Activated CD4-positive, alpha-beta T cell treated with anti-CD3 and anti-CD28 coated beads, Interleukin-2, amount 50 U/mL, for 4 hours (primary cell): ENCODE data around the gene WLS.

Experiments
- DNase-seq, 2 experiments: peaks; one replicate each; pipeline ENCODE4 v3.0.0-alpha.2; 2020

The WLS gene

DNA sequence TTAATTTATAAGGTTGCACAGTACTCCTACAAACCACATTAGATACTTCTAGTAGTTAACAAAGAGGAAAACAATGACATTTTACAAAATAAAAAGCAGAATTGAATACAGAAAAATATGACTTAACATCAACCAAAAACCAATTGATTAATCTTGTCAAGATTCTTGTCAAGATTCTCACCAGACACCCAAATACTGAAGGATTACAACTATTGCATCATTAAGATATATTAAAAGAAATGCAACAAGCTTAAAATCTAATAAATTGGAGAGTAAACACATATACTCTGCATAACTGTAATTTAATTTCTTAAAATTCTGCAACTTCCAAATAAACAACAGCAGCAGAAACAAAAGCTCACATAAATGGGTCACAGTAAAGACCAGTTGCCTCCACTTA is 4.7 kb downstream of the WLS start:
- DNase-seq: no peak

DNA sequence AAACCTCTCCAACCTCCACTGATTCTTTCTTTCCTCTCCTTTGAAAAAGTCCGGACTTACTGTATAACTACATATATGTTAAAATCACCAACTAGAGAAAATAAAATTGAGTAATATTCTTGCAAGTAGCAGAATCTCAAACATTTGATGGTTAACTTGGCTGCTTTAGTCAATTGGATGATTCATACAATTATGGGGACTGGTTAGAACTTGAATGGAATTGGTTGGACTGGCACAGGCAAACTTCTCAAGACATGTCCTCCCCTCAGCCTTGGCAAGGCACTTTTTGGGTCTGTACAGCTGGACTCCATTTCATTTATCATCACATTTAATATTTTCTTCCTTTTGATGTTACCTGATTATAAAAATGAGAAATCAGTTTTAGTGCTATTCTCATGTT is 6.5 kb downstream of the WLS start:
- DNase-seq: no peak

GRCh38 chr1:68223687-68224086 is 8.6 kb downstream of the WLS start:
- no peak for DNase-seq

DNA sequence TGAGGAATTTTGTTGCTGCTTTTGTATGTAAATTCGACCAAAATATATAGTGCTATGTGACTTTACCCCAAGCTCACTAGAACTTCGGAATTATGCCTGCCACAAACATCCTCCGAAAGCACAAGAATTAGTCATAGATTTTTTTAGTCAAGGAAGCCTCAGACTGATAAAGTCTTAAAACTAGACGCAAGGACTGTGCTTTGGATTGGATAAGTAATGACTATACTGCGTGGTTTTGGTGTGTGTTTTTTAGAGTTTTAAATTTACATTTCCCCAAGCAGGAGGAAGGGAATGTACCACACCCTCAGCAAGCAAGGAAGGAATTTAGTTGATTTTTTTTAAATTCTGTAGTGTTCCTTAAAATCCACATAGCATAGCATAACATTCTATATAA is 10.3 kb downstream of the WLS start:
- no peak for DNase-seq

- no peak for DNase-seq
Observed at GRCh38 chr1:68221001-68221979, 11.0 kb downstream of the WLS start.

DNA sequence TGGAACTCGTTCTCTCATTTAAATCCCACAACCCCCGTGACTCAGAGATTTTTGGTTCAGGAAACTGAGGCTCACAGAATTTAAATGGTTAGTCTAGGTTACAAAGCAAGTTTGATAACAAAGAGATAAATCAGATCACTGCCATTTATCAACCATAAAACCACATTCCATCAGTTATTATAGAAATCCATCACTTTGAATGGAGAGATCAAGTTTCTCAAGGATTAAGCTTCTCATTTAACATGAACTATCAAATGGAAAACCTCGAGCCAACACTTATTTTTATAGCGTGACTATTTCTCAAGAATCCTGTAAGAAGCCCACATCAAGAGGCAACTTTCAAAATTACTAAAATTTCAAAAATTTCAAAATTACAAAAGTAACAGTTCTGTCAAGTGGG is 11.9 kb downstream of the WLS start:
- no peak for DNase-seq

- DNase-seq: no peak
Observed at GRCh38 chr1:68218490-68218889, 13.8 kb downstream of the WLS start.

GRCh38 chr1:68217618-68218017 is 14.7 kb downstream of the WLS start:
- no peak for DNase-seq

GRCh38 chr1:68217060-68217554 is 15.2 kb downstream of the WLS start:
- no peak for DNase-seq

DNA sequence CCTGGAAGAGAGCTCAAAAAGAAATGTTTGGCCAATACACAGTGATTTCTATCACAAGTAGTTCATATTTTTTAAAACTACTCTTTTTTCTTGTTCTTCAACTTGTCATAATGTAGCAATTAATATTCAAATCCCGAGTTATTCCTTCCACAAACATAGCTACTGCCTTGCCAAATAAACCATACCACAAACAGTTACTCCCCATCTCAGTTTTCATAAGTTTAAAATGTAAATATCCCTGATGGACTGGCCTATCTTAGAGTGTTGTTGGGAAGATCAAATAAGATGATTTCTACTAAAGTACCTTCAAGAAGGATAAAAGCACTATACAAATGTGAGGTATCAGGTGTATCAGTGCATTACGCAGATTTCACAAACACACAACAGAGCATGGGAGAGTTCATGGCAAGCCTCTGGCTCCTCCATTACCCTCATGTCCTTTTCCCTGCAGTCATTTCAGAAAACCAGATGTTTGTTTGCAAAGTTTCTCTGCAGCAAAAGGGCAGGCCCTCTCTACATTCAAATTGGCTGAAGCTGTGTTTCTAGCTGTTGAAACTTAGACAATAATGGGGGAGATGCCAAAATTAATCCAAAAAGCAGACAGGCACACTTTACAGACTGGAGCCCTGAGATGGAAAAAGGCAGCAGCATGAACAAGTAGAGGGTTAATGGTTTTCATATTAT is 16.1 kb downstream of the WLS start:
- DNase-seq: no peak

DNA sequence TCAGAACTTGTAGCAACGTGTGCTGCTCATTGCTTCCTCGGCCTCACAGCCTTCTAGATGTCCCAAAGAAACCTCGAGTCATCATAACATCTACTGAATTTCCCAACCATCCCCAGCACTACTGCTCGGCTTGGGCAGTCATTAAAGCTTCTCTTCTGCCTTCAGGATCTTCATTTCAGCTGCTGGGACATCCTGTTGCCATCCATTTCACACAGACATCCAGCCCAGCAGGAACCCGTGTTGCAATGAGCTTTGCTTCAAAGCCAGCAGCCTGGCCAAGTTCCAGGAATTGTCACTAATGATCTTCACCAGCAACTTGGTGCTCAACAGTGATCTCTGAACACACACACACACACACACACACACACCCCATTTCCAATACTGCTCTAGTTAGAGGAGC is 18.5 kb downstream of the WLS start:
- DNase-seq: no peak

DNA sequence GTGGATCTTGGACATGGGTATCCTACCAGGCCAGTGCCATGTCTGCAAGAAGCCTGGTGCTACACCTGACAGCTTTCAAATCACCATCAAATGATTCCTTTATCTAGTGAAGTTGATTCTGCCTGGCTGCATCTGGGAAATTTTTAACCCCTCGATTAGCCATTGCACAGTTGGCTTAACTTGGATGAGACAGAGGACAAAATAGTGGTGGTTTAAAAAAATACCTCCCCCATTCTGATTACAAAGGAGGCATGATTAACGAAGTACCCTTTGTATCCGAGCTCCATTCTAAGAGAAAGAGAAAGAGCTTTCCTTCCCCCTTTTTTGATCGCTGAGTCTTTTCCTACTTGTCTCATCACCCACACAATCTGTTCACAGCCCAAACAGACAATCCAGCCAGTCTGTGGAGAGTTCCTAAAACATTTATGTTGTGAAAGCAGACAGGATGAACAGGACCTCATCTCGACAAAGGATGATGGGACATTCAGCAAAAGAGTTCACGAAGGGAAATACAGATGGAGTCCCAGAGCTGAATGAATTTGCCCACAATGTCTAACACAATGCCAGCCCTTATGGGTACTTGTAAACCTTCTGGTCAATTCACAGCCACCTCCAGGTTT is 20.5 kb downstream of the WLS start:
- DNase-seq: no peak

- no peak for DNase-seq
Observed at GRCh38 chr1:68210829-68211228, 21.5 kb downstream of the WLS start.

DNA sequence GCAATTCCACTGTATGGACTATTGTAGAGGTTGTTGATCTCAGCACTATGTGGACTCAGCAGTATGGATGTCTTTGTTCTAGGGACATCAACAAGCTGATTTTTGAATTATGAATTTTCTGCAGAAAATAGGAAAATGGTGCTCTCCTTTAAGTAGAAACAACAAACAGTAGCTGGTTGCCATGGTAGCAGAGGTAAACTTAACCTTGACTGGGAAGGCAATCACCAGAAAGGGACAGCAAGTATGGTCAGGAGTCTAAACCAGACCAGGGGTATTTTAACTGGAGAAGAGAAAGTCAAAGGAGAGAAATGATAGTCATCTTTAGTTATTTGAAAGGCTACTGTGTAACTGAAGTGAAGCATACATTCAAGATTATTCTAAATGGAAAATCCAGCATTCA is 22.3 kb downstream of the WLS start:
- no peak for DNase-seq

DNA sequence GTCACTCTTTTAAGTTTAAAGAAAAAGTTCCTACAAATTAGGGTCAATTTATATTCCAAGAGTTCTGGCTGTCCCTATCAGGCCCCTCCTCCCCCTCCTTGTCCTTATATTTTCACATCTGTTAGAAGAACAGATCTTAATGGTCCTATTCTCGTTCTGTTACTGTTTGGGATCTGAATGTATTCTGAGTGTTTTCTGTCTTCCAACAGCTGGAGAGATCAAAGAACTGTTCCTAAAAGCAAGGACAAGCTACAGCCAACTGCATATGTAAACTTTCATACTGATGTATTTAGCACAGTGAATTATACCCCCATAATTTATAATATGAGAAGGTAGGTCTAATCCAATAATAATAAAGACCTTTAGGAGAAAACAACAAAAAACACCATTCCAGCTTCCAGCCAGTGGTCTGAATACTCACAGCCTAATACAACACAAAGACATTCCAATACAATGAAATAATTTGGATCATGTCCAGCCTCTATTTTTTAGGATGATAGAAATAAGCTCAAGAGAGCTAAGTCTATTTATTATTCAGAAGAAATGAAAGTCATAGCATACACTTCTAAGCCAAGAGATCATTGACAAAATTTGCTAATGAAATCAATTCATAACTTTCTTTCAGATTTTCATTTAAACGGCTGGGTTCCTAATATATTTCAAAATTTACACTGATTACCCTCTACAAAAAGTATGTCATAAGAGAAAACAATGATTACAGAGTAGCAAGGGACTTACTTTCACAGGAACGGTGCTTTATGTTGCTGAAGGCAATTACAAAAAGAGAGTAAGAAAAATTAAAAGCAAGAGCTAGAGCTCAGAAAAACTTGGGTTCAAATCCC is 25.3 kb downstream of the WLS start:
- DNase-seq: no peak

DNA sequence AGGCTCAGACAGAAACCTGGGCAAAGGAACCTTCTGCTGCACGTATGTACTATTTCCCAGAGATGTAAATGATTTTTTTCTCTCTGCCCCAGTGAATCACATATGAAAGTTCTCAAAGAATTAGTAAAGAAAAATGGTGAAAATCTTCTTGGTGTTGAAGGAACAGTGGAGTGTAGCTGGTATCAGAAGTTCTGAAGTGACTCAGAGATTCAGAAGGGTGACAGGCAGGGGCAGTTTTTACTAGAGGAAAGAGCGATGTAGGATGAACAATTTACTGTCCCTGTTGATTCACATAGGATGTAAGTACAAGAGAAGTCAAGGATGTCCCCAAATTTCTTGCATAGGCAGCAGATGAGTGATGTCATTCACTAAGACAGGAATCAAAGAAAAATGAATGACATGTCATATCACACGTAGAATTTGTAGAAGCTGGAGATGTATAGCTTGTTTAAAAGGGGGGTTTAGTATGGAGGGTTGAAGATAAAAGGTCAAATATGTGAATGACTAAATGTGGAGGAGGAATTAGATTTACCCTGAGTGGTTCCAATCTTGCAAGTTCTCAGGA is 26.4 kb downstream of the WLS start:
- no peak for DNase-seq

GRCh38 chr1:68204977-68205630 is 27.2 kb downstream of the WLS start:
- no peak for DNase-seq

GRCh38 chr1:68202239-68202832 is 30.0 kb downstream of the WLS start:
- DNase-seq: no peak

DNA sequence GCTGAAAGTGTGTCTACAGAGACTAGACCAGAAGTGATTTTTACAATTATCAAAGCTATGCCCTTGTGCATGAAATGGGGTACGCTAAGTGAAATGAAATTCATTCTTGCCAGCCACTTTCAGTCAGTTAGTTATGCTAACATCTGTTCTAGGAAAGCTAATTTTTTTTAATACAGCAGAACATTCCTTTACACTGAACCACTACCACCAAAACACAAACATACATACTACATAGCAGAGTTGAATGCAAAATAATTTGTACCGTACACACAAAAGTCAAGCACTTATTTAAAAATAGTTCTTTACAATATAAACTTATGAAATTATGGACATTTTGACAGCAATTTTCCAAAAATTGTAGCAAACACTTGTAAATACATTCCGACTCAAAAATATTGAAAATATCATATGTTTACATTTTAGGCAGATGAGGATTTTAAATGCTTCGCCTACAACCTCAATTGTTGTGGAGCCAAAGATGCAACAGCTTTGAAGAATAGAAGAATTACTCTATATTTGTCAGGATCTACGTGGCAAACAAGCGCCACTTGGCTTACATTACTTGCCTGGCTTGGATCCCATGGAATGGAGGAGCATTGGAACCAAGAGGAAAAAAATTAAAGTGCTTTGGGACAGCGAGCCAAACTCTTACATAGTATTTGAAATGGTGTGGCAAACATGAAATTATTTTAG is 30.6 kb downstream of the WLS start:
- no peak for DNase-seq

- DNase-seq: no peak
Observed at GRCh38 chr1:68199603-68200002, 32.7 kb downstream of the WLS start.

DNA sequence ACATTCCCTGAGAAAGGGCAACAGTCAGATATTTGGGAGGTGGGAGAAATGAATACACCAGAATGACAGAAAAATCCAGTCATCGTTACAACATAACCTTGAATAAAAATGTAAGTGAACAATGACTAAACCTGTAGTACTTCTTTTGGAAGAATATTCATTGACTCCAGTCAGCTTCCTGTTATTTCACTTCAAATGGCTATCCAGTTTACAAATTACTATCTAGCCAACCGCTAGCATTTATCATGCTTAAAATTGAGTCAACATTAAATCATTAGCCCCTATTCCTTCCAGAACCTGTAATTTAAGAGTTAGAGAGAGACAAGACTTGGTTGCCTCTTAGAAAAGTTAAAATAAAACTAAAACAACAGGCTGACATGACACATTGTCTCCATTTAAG is 33.6 kb downstream of the WLS start:
- DNase-seq: no peak
